Measurements from ENCODE around the gene HOXC5.
"Not testable (repeated sequence)": the region's sequence is repeated elsewhere in the genome, so short reads cannot be mapped to it uniquely, and the experiment has no call there.

The HOXC5 gene

DNA sequence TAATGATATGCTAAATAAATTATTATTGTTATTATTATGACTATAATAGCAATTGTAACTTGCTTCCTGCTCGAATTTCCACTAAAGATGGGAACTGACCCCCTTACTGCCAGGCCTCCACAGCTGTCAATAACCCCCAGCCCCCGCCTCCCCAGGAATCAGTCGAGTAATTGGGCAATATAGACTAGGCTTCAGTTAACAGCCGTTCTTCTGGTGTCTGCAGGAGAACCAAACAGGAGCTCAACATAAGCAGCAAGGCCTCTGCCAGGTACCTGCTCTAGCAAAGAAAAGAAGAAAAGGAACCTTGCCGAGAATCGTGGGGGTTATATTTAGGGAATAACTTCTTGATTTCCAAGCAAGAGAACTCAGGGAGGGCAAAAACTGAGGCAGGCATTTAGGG, 42.6 kb downstream of the HOXC5 start:
- FAIRE-seq = no peak

DNA sequence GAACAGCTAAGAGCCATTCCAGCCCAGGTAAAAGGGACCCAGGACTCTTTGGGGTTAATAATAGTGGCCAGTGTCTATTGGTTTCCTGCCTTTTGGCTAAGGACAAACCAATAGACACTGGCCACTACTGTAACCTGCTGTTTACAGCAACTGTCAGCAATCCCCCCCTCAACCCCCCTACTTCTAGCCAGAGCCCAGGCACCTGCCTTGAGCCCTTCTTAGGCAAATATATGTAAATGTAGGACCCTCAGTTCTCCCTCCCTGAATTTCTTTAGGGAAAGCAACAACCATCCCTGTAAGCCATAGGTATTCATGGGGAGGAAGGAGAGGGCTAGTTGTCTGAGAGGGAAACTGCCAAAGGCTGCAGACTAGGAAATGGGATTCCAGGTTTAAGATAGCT, 43.1 kb downstream of the HOXC5 start:
- no peak for FAIRE-seq

GRCh38 chr12:54077843-54078242, 45.0 kb downstream of the HOXC5 start:
- FAIRE-seq = not testable (repeated sequence)

DNA sequence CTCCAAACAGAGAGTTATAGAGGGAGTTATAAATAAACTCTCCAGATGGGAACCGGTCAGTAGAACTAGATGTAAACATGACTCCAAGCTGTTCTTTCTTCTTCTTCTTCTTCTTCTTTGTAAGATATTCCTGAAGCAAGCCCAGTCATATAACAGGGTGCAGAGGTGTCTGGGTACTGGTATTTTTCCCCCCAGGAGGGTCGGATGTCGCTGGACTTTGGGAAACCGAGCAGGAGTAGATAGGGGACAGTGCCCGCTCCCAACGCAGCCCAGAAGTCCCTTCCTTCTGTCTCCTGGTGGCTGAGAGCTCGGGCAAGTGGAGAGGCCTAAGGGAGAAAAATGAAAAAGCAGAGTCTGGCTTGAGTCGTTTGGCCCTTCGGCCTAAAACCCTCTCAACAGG, 46.3 kb downstream of the HOXC5 start:
- not testable (repeated sequence) for FAIRE-seq

DNA sequence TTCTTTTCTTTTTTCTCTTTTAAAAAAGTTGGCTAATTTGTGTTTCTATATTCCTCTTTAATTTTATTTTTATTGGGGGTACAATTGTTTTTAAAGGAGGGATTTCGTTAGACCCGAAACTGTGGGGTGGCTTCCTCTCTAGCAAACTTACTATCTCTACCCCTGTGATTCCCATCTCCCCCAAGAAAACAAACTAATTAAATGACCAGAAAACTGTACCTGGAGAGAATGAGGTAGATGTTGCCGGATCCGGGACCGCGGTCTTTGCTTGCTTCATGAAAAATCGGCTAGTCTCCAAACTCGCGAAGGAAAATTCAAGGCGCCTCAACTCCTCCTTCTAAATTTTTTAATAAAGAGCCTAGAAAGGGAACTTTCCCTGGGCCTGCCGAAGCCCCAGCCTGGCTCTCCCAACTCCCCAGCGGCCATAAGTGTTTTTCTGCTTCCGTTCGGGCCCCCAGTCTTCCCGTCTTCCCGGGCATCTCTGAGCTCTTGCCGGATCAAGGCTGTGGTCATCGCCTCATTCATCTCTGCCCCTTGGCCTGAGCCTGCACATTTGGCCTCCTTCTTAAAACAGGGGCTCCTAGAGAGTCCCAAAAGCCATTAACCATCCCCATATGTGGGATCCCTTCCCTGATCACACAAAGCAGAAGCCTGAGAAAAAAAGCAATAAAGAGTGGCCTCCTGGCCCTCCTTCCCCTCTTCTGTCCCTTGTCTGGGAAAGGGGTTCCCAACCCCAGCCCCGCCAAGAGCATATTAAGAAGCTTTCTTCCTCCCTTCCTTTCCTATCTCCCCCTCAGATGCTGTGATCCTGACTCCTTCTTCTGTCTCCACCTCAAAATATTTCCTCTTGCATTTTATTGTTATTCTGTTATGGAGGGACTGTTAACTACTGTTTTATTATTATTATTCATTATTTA, 47.4 kb downstream of the HOXC5 start:
- not testable (repeated sequence) for FAIRE-seq

GRCh38 chr12:54081053-54081514, 48.2 kb downstream of the HOXC5 start:
- not testable (repeated sequence) for FAIRE-seq

DNA sequence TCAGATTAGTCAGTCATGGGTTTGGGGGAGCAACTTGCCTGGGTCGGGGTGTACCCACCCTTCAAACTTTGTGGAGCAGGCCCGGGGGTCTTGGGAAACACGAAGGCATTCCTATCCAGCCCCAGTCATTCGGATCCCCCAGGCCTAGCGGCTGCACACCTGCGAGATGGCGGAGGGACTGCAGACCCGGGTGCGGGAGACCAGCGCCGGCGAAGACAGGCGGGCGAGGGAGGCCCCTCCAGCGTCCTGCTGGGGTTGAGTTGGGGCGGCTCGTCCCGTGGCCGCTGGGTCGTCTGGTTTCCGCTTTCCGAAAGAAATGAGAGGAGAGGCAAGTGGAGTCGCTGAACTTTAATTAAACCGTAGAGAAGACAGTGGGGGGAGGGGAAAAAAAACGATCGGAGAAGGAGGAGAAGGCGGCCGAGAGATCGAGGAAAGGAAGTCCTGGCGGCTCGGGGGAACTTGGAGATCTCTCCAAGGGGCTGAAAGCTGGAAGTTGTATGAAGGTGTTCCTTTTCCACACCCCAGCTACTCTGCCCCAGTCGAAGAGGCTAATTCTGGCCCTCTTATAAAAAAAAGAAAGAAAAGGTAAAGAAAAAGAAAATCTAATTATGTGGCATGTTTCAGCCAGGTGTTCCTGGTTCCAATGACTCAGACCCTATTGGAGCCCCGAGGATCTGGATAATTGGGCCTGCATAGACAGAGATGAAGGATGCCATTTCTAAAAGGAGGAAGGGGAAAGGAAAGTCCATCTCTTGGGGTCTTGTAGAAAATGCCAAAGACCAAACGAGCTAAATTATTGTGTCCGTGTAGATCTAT, 48.9 kb downstream of the HOXC5 start:
- FAIRE-seq = not testable (repeated sequence)

DNA sequence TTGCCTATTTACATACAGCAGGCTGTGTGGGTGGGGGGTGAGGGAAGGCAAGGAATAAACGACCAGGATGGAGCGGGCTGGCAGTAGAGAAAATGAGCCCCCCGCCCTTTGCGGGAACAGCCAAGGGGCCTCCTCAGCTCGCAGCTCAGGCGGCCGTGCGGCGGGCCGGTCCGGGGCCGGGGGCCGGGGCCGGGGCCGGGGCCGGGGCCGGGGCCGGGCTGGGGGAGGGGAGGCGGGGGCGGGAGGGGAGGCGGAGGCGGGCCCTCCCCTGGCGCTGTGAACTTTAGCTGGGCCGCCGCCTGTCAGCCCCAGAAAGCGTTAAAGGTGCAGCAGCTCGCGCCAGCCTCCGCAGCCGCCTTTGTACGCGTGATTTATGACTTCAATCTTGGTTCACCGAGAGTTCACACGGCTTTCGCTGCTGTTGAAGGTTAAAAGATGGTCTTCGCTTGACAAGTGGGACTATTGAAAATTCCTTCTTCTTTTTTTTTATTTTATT, 49.6 kb downstream of the HOXC5 start:
- FAIRE-seq = no peak

All from endometrium (tissue), 2 donors.